Activated effector memory CD4-positive, alpha-beta T cell treated with Interleukin-2 at 50 U/mL for 16 hours (primary cell): ENCODE data around the gene GABARAPL1.
A peak's percentile ranks its signal among the peaks of the same experiment; 100 is the strongest.

Experiments used
- DNase-seq: peaks from one replicate; pipeline ENCODE4 v3.0.0-alpha.2; 2020

The GABARAPL1 gene

GRCh38 chr12:10235761-10236631 is 23.3 kb downstream of the GABARAPL1 start:
- peak; percentile 10 for DNase-seq

GRCh38 chr12:10236720-10237119 is 24.0 kb downstream of the GABARAPL1 start:
- no peak for DNase-seq

GRCh38 chr12:10238526-10238925 is 25.8 kb downstream of the GABARAPL1 start:
- no peak for DNase-seq

- no peak for DNase-seq
Measured at GRCh38 chr12:10241290-10241689, 28.6 kb downstream of the GABARAPL1 start.

GRCh38 chr12:10241727-10242126 is 29.1 kb downstream of the GABARAPL1 start:
- DNase-seq = no peak

- DNase-seq = no peak
Measured at GRCh38 chr12:10242539-10242938, 29.9 kb downstream of the GABARAPL1 start.

- DNase-seq = no peak
Measured at GRCh38 chr12:10243818-10244520, 31.3 kb downstream of the GABARAPL1 start.

GRCh38 chr12:10247436-10248058 is 34.9 kb downstream of the GABARAPL1 start:
- no peak for DNase-seq

GRCh38 chr12:10249690-10250455 is 37.2 kb downstream of the GABARAPL1 start:
- DNase-seq = no peak

GRCh38 chr12:10251669-10252068 is 39.0 kb downstream of the GABARAPL1 start:
- no peak for DNase-seq

GRCh38 chr12:10252201-10252600 is 39.5 kb downstream of the GABARAPL1 start:
- no peak for DNase-seq

- no peak for DNase-seq
Measured at GRCh38 chr12:10256064-10256463, 43.4 kb downstream of the GABARAPL1 start.

GRCh38 chr12:10260927-10261326 is 48.2 kb downstream of the GABARAPL1 start:
- no peak for DNase-seq

- DNase-seq = no peak
Measured at GRCh38 chr12:10268037-10268436, 55.4 kb downstream of the GABARAPL1 start.

GRCh38 chr12:10272467-10272866 is 59.8 kb downstream of the GABARAPL1 start:
- DNase-seq = no peak
